OCI-LY3 (cell line): ENCODE data around the gene TMEM59.
"Not testable (repeated sequence)": the region's sequence is repeated elsewhere in the genome, so short reads cannot be mapped to it uniquely, and the experiment has no call there.

Source experiments
- EZH2phosphoT487 ChIP-seq: fragments of 200-600 bp; shearing (Covaris generic); IDR thresholded peaks from 2 replicates; pipeline ENCODE4 v1.6.1; 2018; ENCODE audit warnings: antibody characterized with exemption, mixed run types, low read depth
- TF ChIP-seq, protein P1 (sequence below): fragments of 200-600, 300-600 bp; sonication (generic); IDR thresholded peaks from 2 replicates; pipeline ENCODE4 v1.5.1; 2014; ENCODE audit warnings: antibody characterized with exemption, low read length, low read depth

GRCh38 chr1:54050435-54050834 is 2.6 kb downstream of the TMEM59 start:
- TF ChIP-seq, protein P1, sequence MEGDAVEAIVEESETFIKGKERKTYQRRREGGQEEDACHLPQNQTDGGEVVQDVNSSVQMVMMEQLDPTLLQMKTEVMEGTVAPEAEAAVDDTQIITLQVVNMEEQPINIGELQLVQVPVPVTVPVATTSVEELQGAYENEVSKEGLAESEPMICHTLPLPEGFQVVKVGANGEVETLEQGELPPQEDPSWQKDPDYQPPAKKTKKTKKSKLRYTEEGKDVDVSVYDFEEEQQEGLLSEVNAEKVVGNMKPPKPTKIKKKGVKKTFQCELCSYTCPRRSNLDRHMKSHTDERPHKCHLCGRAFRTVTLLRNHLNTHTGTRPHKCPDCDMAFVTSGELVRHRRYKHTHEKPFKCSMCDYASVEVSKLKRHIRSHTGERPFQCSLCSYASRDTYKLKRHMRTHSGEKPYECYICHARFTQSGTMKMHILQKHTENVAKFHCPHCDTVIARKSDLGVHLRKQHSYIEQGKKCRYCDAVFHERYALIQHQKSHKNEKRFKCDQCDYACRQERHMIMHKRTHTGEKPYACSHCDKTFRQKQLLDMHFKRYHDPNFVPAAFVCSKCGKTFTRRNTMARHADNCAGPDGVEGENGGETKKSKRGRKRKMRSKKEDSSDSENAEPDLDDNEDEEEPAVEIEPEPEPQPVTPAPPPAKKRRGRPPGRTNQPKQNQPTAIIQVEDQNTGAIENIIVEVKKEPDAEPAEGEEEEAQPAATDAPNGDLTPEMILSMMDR, result not testable (repeated sequence)
- TF ChIP-seq EZH2phosphoT487, result not testable (repeated sequence)
